Activated B cell treated with CpG ODN at 0.5 μM for 24 hours (primary cell): ENCODE results near the gene FAM53A. TPM values are rescaled to one million over a fixed set of nuclear protein-coding genes. Genes with fewer than 3 reads are reported as not detected.

Source experiments
- ATAC-seq: fragments of 200-7000 bp; cut with Tn5 transposase; one replicate; pipeline ENCODE4 v1.10.0; 2021; ENCODE audit warnings: low read depth, mild to moderate bottlenecking, moderate library complexity
- CTCF ChIA-PET: fragments of 350-600 bp; sonication (Branson Sonifier 250); formaldehyde crosslinking; loops from one replicate; lab custom pipeline; 2021; ENCODE audit warnings: antibody characterized with exemption; lab: Charles Lee
- POLR2A ChIA-PET: fragments of 350-600 bp; sonication (Branson Sonifier 250); formaldehyde crosslinking; loops from one replicate; lab custom pipeline; 2021; ENCODE audit warnings: antibody characterized with exemption; lab: Charles Lee
- DNase-seq: peaks from one replicate; pipeline ENCODE4 v3.0.0; 2022
- H3K27ac Mint-ChIP-seq: one replicate; pipeline ENCODE4 v1.8.0; 2020; ENCODE audit warnings: mixed read lengths
- H3K27me3 Mint-ChIP-seq: one replicate; pipeline ENCODE4 v1.8.0; 2021; ENCODE audit warnings: mixed read lengths
- H3K36me3 Mint-ChIP-seq: one replicate; pipeline ENCODE4 v1.8.0; 2021; ENCODE audit warnings: low read depth, mixed read lengths
- H3K4me1 Mint-ChIP-seq: one replicate; pipeline ENCODE4 v1.8.0; 2021; ENCODE audit warnings: mixed read lengths
- H3K4me3 Mint-ChIP-seq: one replicate; pipeline ENCODE4 v1.8.0; 2020; ENCODE audit warnings: mild to moderate bottlenecking, mixed read lengths
- H3K9me3 Mint-ChIP-seq: one replicate; pipeline ENCODE4 v1.8.0; 2020; ENCODE audit warnings: mixed read lengths
- intact Hi-C: fragments of 100-400 bp; cut with micrococcal nuclease; formaldehyde crosslinking; loops from one replicate; pipeline ENCODE4 v1.15.1; 2024
- total RNA-seq: library from RNA; stranded (reverse); gene quantifications from 2 replicates; pipeline ENCODE4 v1.2.3, GENCODE V29; 2022
- TF ChIP-seq, protein P1 (sequence below): fragments of 200-600 bp; IDR thresholded peaks from one replicate; pipeline ENCODE4 v1.8.0; 2022; ENCODE audit warnings: antibody characterized with exemption, mild to moderate bottlenecking

FAM53A gene
- total RNA-seq, 1 donor from 2014 or later, result 1.2 TPM

- no peak overlapping the region for H3K27ac Mint-ChIP-seq
- intact Hi-C loops, result no loop called here
- DNase-seq, result no peak
- no peak for ATAC-seq
- no peak overlapping the region for H3K4me3 Mint-ChIP-seq
- TF ChIP-seq, protein P1, sequence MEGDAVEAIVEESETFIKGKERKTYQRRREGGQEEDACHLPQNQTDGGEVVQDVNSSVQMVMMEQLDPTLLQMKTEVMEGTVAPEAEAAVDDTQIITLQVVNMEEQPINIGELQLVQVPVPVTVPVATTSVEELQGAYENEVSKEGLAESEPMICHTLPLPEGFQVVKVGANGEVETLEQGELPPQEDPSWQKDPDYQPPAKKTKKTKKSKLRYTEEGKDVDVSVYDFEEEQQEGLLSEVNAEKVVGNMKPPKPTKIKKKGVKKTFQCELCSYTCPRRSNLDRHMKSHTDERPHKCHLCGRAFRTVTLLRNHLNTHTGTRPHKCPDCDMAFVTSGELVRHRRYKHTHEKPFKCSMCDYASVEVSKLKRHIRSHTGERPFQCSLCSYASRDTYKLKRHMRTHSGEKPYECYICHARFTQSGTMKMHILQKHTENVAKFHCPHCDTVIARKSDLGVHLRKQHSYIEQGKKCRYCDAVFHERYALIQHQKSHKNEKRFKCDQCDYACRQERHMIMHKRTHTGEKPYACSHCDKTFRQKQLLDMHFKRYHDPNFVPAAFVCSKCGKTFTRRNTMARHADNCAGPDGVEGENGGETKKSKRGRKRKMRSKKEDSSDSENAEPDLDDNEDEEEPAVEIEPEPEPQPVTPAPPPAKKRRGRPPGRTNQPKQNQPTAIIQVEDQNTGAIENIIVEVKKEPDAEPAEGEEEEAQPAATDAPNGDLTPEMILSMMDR, result no peak
- peaks cover 46% of the 10 kb centered on the region for H3K36me3 Mint-ChIP-seq
- CTCF ChIA-PET, result interaction anchor here (10.9 kb wide), 1 partner anchor 35 kb away, joined by 286 read pairs; no protein-coding TSS in a partner anchor
- no peaks in the 10 kb centered on the region for H3K9me3 Mint-ChIP-seq
- POLR2A ChIA-PET, result interaction anchor here (1.2 kb wide), 1 partner anchor 35 kb away, joined by 4 read pairs; no protein-coding TSS in a partner anchor
- no peaks in the 10 kb centered on the region for H3K27me3 Mint-ChIP-seq
- peaks cover 28% of the 10 kb centered on the region for H3K4me1 Mint-ChIP-seq
Observed at GRCh38 chr4:1728061-1728980, 44.2 kb upstream of the FAM53A start.

DNA sequence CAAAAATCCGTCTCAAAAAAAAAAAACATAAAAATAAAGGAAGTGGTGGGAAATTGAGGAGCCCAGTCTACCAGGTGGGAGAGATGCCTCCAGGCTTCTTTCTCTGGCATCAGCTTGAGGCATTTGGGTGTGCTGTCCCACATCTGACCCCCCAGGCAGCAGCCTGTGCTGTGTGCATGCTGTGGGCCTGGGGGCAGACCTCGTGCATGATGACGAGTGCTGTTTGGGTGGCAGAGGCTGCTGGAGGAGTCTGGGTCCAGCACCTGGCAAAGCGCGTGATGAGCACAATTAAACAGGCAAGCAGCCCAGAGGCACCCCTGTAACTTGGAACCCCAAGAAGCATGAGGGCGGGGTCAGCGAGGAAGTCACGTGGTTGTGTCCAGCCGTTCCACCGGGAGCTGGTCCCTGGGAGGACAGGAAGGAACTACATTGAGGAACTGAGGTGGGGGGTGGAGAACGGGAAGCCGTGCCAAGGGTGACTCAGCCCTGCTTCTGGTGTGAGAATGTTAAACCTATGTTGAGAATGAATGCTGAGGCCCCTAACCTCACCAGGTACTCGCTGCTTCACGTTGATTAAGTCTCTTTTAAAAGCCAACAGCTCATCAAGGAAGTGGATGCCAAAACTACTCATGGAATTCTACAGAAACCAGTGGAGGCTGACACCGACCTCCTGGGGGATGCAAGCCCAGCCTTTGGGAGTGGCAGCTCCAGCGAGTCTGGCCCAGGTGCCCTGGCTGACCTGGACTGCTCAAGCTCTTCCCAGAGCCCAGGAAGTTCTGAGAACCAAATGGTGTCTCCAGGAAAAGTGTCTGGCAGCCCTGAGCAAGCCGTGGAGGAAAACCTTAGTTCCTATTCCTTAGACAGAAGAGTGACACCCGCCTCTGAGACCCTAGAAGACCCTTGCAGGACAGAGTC lies 43.3 kb upstream of the FAM53A start:
- Mint-ChIP-seq H3K27ac (no peak overlapping the region), H3K4me1 (peaks cover 38% of the 10 kb centered on the region), H3K27me3 (no peaks in the 10 kb centered on the region), H3K4me3 (no peak overlapping the region), H3K36me3 (peaks cover 37% of the 10 kb centered on the region), H3K9me3 (no peaks in the 10 kb centered on the region)
- CTCF ChIA-PET, result interaction anchor here (0.7 to 10.9 kb wide), 3 partner anchors 12 to 34 kb away, joined by 3 to 286 read pairs (median 3); partner anchors contain the start of gene SLBP
- DNase-seq (no peak), ATAC-seq (no peak)
- intact Hi-C loops, result loop anchor here (2.0 kb wide), 1 partner anchor 15 kb away; the partner anchor contains the start of gene SLBP
- TF ChIP-seq, protein P1, result no peak
- POLR2A ChIA-PET, result interaction anchor here (0.6 to 8.1 kb wide), 3 partner anchors 14 to 34 kb away, joined by 4 to 138 read pairs (median 4); partner anchors contain the start of gene SLBP

- TF ChIP-seq, protein P1, result peak; percentile 94
- Mint-ChIP-seq H3K4me1 (peaks cover 44% of the 10 kb centered on the region), H3K27me3 (no peaks in the 10 kb centered on the region), H3K4me3 (no peak overlapping the region), H3K9me3 (no peaks in the 10 kb centered on the region), H3K27ac (peak overlapping the region; percentile 36), H3K36me3 (peaks cover 29% of the 10 kb centered on the region)
- ATAC-seq (peak; percentile 49), DNase-seq (peak; percentile 85)
- ChIA-PET CTCF (interaction anchor here (0.7 to 10.9 kb wide), 7 partner anchors 13 to 143 kb away, joined by 3 to 286 read pairs (median 3); partner anchors contain the start of gene SLBP), POLR2A (interaction anchor here (1.3 to 8.1 kb wide), 2 partner anchors 13 to 33 kb away, joined by 4 to 138 read pairs; partner anchors contain the start of gene SLBP)
- intact Hi-C loops, result loop anchor here (1.0 to 2.0 kb wide), 2 partner anchors 14 to 33 kb away; partner anchors contain the start of gene SLBP
Observed at GRCh38 chr4:1726146-1726934, 42.2 kb upstream of the FAM53A start.

- peaks cover 44% of the 10 kb centered on the region for H3K4me1 Mint-ChIP-seq
- H3K27ac Mint-ChIP-seq, result peak overlapping the region; percentile 77
- intact Hi-C loops, result no loop called here
- H3K9me3 Mint-ChIP-seq, result no peaks in the 10 kb centered on the region
- ChIA-PET POLR2A (interaction anchor here (1.3 to 8.1 kb wide), 2 partner anchors 13 to 32 kb away, joined by 4 to 138 read pairs; partner anchors contain the start of gene SLBP), CTCF (interaction anchor here (0.8 to 10.9 kb wide), 5 partner anchors 14 to 143 kb away, joined by 3 to 286 read pairs (median 3); partner anchors contain the start of gene SLBP)
- H3K36me3 Mint-ChIP-seq, result peaks cover 22% of the 10 kb centered on the region
- no peak for DNase-seq
- no peak overlapping the region for H3K4me3 Mint-ChIP-seq
- no peaks in the 10 kb centered on the region for H3K27me3 Mint-ChIP-seq
- ATAC-seq, result no peak
- TF ChIP-seq, protein P1, result no peak
Observed at GRCh38 chr4:1725521-1725920, 41.4 kb upstream of the FAM53A start.
